ENCODE data around the gene RAB14. TPM values are rescaled to one million over a fixed set of nuclear protein-coding genes. Genes with fewer than 3 reads are reported as not detected.
"Not testable (repeated sequence)": the region's sequence is repeated elsewhere in the genome, so short reads cannot be mapped to it uniquely, and the experiment has no call there.

RAB14 gene
- total RNA-seq, 6 experiments from 2014 or later, result 80.3 to 91.4 (median 85.8) TPM

GRCh38 chr9:121179930-121180681 lies 21.6 kb downstream of the RAB14 start:
- Mint-ChIP-seq H3K27me3 (ENCODE audit: insufficient read depth) (no peaks in the 10 kb centered on the region), H3K27ac (no peak overlapping the region; the same call in 1 of the 2 replicates), H3K4me3 (no peak overlapping the region), H3K4me1 (ENCODE audit: low read depth) (peaks cover 30% of the 10 kb centered on the region), H3K36me3 (ENCODE audit: low read depth) (peaks cover 23% of the 10 kb centered on the region), H3K9me3 (no peaks in the 10 kb centered on the region)
- no peak for DNase-seq
- TF ChIP-seq, protein P1, sequence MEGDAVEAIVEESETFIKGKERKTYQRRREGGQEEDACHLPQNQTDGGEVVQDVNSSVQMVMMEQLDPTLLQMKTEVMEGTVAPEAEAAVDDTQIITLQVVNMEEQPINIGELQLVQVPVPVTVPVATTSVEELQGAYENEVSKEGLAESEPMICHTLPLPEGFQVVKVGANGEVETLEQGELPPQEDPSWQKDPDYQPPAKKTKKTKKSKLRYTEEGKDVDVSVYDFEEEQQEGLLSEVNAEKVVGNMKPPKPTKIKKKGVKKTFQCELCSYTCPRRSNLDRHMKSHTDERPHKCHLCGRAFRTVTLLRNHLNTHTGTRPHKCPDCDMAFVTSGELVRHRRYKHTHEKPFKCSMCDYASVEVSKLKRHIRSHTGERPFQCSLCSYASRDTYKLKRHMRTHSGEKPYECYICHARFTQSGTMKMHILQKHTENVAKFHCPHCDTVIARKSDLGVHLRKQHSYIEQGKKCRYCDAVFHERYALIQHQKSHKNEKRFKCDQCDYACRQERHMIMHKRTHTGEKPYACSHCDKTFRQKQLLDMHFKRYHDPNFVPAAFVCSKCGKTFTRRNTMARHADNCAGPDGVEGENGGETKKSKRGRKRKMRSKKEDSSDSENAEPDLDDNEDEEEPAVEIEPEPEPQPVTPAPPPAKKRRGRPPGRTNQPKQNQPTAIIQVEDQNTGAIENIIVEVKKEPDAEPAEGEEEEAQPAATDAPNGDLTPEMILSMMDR (IDR thresholded peaks at IDR 0.05), result no peak

GRCh38 chr9:121179373-121179721 lies 22.3 kb downstream of the RAB14 start:
- peaks cover 22% of the 10 kb centered on the region for H3K4me1 Mint-ChIP-seq (ENCODE audit: low read depth)
- DNase-seq; H3K27ac Mint-ChIP-seq; H3K9me3 Mint-ChIP-seq; H3K27me3 Mint-ChIP-seq (ENCODE audit: insufficient read depth); H3K4me3 Mint-ChIP-seq: not testable (repeated sequence)
- peaks cover 25% of the 10 kb centered on the region for H3K36me3 Mint-ChIP-seq (ENCODE audit: low read depth)

DNA sequence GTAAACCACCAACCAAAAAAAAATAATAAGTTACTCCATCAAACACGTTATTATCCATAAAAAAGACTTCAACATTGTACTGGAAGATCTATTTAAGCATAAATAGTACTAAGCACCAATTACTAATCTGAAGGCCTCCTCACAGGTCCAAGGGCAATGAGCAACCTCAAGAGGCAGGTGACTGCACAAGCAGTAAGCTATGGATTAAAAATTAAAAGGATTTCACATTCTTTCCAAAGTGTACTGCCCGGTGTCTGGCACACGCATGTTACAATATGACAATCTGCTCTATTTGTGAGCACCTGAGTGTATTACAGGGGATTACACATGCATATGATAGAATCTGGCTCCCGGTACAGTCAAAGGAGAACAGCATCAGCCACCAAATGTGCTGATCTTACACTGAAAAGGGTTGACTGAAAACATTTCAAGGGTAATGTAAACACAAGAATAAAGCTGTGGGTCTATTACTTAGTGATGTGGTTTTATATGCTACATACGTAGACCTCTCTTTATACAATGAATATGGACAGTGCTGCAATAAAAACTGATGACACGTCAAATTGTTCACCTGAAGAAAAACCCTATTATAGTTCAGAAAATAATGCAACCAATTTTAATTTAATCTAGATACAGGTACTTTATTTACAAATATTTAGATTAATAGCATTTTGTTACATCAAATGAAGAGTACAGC lies 22.8 kb downstream of the RAB14 start:
- no peaks in the 10 kb centered on the region for H3K27me3 Mint-ChIP-seq (ENCODE audit: insufficient read depth)
- no peak overlapping the region for H3K4me3 Mint-ChIP-seq
- TF ChIP-seq, protein P1 (IDR thresholded peaks at IDR 0.05), result no peak
- no peak overlapping the region for H3K27ac Mint-ChIP-seq
- no peaks in the 10 kb centered on the region for H3K9me3 Mint-ChIP-seq
- peaks cover 28% of the 10 kb centered on the region for H3K36me3 Mint-ChIP-seq (ENCODE audit: low read depth)
- H3K4me1 Mint-ChIP-seq (ENCODE audit: low read depth), result peaks cover 20% of the 10 kb centered on the region
- no peak for DNase-seq

- H3K27ac Mint-ChIP-seq, result no peak overlapping the region
- peaks cover 4% of the 10 kb centered on the region for H3K27me3 Mint-ChIP-seq (ENCODE audit: insufficient read depth)
- no peak for DNase-seq
- no peak overlapping the region for H3K4me3 Mint-ChIP-seq
- H3K4me1 Mint-ChIP-seq (ENCODE audit: low read depth), result peaks cover 12% of the 10 kb centered on the region
- H3K36me3 Mint-ChIP-seq (ENCODE audit: low read depth), result peaks cover 38% of the 10 kb centered on the region
- H3K9me3 Mint-ChIP-seq, result no peaks in the 10 kb centered on the region
- TF ChIP-seq, protein P1 (IDR thresholded peaks at IDR 0.05), result no peak
Measured at GRCh38 chr9:121173501-121173900, 28.2 kb downstream of the RAB14 start.

- Mint-ChIP-seq H3K9me3 (no peaks in the 10 kb centered on the region), H3K4me3 (no peak overlapping the region), H3K36me3 (ENCODE audit: low read depth) (peaks cover 42% of the 10 kb centered on the region), H3K27ac (no peak overlapping the region; the same call in 1 of the 2 replicates), H3K27me3 (ENCODE audit: insufficient read depth) (peaks cover 4% of the 10 kb centered on the region), H3K4me1 (ENCODE audit: low read depth) (peaks cover 12% of the 10 kb centered on the region)
- TF ChIP-seq, protein P1 (IDR thresholded peaks at IDR 0.05), result no peak
- no peak for DNase-seq
Measured at GRCh38 chr9:121172726-121173487, 28.8 kb downstream of the RAB14 start.
